Muscle layer of duodenum (tissue), 2 donors: Measurements from ENCODE around the gene EDN2.

Source experiments
- H3K27ac ChIP-seq: one replicate; pipeline ENCODE4 v1.7.0; 2013; ENCODE audit warnings: mild to moderate bottlenecking, low read length
- H3K27me3 ChIP-seq: one replicate; pipeline ENCODE4 v1.7.0; 2013; ENCODE audit warnings: low read depth, mild to moderate bottlenecking, control low read depth, low read length
- H3K36me3 ChIP-seq, 2 donors: one replicate each; pipeline ENCODE4 v1.7.0; 2013; ENCODE audit warnings: low read length in 2 of 2, control low read depth in 1 of 2, mild to moderate bottlenecking in 1 of 2; ENCODE audit not compliant: insufficient read depth in 2 of 2, control insufficient read depth in 1 of 2
- H3K4me1 ChIP-seq, 2 donors: one replicate each; pipeline ENCODE4 v1.7.0; 2013; ENCODE audit warnings: low read length in 2 of 2, mild to moderate bottlenecking in 2 of 2, control low read depth in 1 of 2, moderate library complexity in 1 of 2; ENCODE audit not compliant: insufficient read depth in 2 of 2, control insufficient read depth in 1 of 2
- H3K4me3 ChIP-seq, 2 donors: one replicate each; pipeline ENCODE4 v1.7.0; 2013; ENCODE audit warnings: low read length in 2 of 2, low read depth in 1 of 2, mild to moderate bottlenecking in 1 of 2
- H3K9me3 ChIP-seq, 2 donors: one replicate each; pipeline ENCODE4 v1.7.0; 2013; ENCODE audit warnings: low read length in 2 of 2, control low read depth in 1 of 2, mild to moderate bottlenecking in 1 of 2; ENCODE audit not compliant: control insufficient read depth in 1 of 2
- donor health status: healthy.

EDN2 gene

GRCh38 chr1:41452704-41453290 lies 31.7 kb downstream of the EDN2 start:
- no peaks in the 10 kb centered on the region for H3K27me3 ChIP-seq
- no peaks in the 10 kb centered on the region for H3K9me3 ChIP-seq
- H3K4me1 ChIP-seq, result peaks cover 0 to 18% of the 10 kb centered on the region in 2 donors
- H3K4me3 ChIP-seq, result no peak overlapping the region
- H3K36me3 ChIP-seq, result no peaks in the 10 kb centered on the region
- no peak overlapping the region for H3K27ac ChIP-seq

DNA sequence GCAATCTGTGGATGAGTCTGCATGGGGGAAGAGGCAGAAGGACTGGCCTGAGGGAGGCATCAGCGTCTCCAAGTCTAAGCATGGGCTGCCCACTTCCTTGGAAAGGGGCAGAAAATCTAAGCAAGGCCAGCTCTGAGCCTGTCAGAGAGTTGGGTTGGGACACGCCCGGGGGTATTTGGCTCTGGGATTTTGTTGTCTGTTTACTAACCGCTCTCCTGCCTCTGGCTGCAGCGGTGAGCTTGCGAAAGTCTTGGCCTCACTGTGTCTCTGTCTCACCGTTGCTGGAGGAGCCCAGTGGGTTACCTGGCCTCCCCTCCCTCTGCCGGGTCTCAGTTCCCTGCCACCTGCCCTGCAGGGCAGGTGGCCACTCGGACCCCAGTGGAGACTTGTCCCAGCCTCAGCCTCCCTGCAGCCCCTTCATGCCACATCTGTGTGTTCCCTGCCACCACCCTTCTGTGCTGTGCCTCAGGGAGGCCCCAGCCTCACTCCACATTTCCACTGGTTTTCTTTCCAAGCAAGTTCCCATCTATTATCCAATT lies 33.7 kb downstream of the EDN2 start:
- H3K4me3 ChIP-seq, result no peak overlapping the region
- no peak overlapping the region for H3K27ac ChIP-seq
- H3K9me3 ChIP-seq, result no peaks in the 10 kb centered on the region
- H3K4me1 ChIP-seq, result peaks cover 0 to 10% of the 10 kb centered on the region in 2 donors
- no peaks in the 10 kb centered on the region for H3K27me3 ChIP-seq
- no peaks in the 10 kb centered on the region for H3K36me3 ChIP-seq

DNA sequence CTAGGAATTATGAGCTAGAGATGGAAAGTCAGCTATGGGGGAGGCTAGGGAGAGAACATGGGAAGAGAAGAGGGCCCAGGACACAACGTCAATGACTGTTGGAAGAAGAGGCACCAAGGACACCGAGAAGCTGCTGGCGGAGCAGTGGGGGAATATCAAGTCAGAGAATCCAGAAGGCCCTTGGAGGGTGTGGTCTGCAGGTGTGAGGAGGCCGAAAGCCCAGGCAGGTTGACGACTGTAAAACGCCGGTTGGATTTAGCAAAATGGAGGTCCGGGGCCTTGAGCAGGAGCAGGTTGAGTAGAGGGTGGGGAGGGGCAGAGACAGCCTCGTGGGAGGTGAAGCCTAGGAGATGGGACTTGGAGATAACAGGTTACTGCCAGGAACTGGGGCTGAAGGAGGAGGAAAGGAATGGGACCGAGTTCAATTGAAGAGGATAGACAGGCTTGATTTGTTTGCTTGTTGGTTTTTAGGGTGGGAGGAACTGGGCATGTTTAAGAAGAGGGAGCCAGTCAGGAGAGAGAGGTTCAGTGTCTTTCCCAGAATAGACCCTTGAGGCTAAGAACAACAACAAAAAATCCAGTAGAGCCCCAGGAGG lies 35.1 kb downstream of the EDN2 start:
- Histone ChIP-seq H3K36me3 (no peaks in the 10 kb centered on the region), H3K4me1 (no peaks in the 10 kb centered on the region), H3K9me3 (peaks cover under 1 to 1% of the 10 kb centered on the region in 2 donors), H3K27me3 (no peaks in the 10 kb centered on the region), H3K27ac (no peak overlapping the region), H3K4me3 (no peak overlapping the region)

GRCh38 chr1:41448821-41449220 lies 35.7 kb downstream of the EDN2 start:
- Histone ChIP-seq H3K9me3 (peaks cover 6 to 7% of the 10 kb centered on the region in 2 donors), H3K27ac (no peak overlapping the region), H3K27me3 (no peaks in the 10 kb centered on the region), H3K4me3 (no peak overlapping the region), H3K4me1 (no peaks in the 10 kb centered on the region), H3K36me3 (no peaks in the 10 kb centered on the region)

- no peaks in the 10 kb centered on the region for H3K27me3 ChIP-seq
- no peak overlapping the region for H3K4me3 ChIP-seq
Observed at GRCh38 chr1:41447995-41448770, 36.3 kb downstream of the EDN2 start.

DNA sequence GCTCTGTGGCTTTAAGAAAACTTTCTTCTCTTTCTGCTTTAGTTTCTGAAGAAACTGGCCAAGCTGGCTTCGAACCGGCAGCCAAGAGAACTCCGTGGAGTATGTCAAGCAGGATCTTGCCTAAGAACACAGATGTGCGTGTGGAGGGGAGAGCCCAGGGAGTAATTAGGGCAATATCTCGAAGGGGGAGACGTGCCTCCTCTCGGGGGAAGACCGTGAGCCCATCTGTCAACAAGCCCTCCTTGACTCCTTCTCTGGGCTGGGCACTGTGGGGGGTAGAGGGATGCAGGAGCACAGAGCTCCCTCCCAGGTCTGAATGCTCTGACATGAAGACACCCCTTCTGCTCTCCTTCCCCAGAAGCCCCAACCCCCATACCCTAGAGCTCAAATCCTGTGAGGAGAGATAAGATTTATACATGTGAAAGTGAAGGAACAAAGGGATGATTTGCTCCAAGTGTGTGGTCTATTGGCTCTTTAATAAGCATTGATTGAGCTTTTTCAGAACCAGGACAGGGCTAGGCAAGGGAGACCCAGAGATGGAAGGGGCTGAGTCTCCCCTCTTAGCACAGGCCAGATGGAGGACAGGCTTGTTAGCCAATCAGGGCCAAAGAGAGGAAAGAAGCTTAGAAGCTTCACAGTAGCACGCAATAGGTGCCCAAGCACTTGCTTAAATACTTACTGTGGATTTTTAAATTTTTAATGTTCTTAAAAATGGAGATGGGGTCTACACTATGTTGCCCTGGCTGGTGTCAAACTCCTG lies 37.5 kb downstream of the EDN2 start:
- Histone ChIP-seq H3K4me3 (no peak overlapping the region), H3K27ac (no peak overlapping the region), H3K27me3 (no peaks in the 10 kb centered on the region), H3K4me1 (no peaks in the 10 kb centered on the region), H3K36me3 (no peaks in the 10 kb centered on the region), H3K9me3 (peaks cover 6 to 7% of the 10 kb centered on the region in 2 donors)

More at GRCh38 chr1:41447995-41448770, 36.3 kb downstream of the EDN2 start:
- H3K36me3 ChIP-seq, result no peaks in the 10 kb centered on the region
- H3K4me1 ChIP-seq, result no peaks in the 10 kb centered on the region
- H3K27ac ChIP-seq, result no peak overlapping the region
- peaks cover 6 to 7% of the 10 kb centered on the region in 2 donors for H3K9me3 ChIP-seq

DNA sequence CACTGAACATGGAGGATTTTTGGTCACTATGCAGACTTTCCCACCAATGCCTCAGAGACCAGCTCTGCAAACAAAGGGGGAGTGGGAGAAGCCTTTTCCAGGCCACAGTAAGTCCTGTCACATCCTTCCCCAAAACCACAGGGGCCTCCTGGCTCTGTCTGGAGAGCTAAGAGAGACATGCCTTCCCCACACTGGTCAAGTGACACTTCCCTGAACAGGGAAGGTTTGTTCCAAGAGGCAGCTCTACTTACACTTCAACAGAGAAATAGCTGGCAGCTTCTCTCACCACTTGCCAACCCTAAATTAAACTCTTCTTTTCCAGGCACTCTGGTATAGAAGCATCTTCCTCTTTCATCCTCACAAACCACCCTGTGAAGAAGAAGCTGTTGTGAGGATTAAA lies 39.7 kb downstream of the EDN2 start:
- Histone ChIP-seq H3K4me1 (no peaks in the 10 kb centered on the region), H3K36me3 (no peaks in the 10 kb centered on the region), H3K4me3 (no peak overlapping the region), H3K27ac (no peak overlapping the region), H3K27me3 (no peaks in the 10 kb centered on the region), H3K9me3 (peaks cover 6 to 7% of the 10 kb centered on the region in 2 donors)

DNA sequence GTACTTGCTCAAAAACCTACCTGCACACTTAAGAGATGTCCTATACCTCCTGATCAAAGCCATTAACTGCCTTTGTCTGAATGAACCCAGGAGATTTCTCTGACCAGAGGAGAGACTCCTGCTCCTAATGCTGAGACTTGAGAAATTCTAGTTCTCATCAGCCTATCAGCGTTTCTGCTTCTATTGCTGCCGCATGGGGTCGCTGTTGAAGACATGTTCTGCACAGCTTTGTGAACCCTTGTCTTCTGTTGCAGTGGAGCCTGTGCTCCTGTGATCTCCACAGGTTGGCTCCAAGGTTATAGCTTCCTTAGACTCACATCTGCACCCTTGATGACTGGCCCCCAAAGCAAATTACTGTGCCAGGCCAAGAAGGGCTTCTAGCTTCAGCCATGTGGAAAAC lies 40.2 kb downstream of the EDN2 start:
- Histone ChIP-seq H3K4me3 (no peak overlapping the region), H3K9me3 (peaks cover 6 to 7% of the 10 kb centered on the region in 2 donors), H3K36me3 (no peaks in the 10 kb centered on the region), H3K4me1 (no peaks in the 10 kb centered on the region), H3K27ac (no peak overlapping the region), H3K27me3 (no peaks in the 10 kb centered on the region)

GRCh38 chr1:41442697-41443251 lies 41.7 kb downstream of the EDN2 start:
- Histone ChIP-seq H3K9me3 (peaks cover 6 to 7% of the 10 kb centered on the region in 2 donors), H3K36me3 (no peaks in the 10 kb centered on the region), H3K4me1 (no peaks in the 10 kb centered on the region), H3K27ac (no peak overlapping the region), H3K27me3 (no peaks in the 10 kb centered on the region), H3K4me3 (no peak overlapping the region)

DNA sequence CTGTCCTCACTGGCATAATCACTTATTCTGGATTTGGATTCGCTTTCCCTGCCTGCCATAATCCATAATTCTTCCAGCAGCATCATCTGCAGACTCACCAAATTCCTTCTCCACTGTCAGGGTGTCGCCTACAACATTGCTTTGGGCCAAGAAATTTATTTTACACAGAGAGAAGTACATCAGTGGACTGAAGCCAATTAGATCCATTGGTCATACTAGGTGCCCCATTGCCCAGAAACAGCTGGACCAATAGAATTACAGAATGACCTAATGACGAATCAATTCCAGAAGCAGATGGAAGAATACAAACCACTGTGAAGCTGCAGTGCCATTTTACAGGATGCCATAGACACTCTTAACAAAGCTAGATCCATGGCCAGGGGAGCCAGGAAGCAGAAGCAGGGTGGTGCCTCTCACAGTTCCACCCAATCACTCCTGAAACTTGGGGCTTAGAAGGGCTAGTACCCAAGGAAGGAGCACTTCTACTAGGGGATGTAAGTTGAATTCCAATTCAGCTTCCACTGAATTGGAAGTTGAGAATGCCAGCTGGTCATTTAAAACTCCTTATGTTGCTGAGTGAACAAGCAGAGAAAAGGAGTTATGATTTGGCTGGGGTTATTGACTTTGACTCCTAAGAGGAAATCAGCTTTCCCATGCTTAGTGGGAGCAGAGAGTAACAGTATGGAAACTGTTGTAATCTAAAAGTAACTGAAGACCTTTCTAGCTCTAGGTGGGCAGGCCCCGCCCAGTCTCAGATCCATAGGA lies 44.0 kb downstream of the EDN2 start:
- Histone ChIP-seq H3K4me1 (no peaks in the 10 kb centered on the region), H3K9me3 (peaks cover 6 to 7% of the 10 kb centered on the region in 2 donors), H3K4me3 (no peak overlapping the region), H3K27ac (no peak overlapping the region), H3K36me3 (no peaks in the 10 kb centered on the region), H3K27me3 (no peaks in the 10 kb centered on the region)
